Smooth muscle cell (in vitro differentiated cells): ENCODE data around the gene PPP1R12B. TPM values are rescaled to one million over a fixed set of nuclear protein-coding genes. Genes with fewer than 3 reads are reported as not detected.

Source experiments
- DNase-seq: peaks from one replicate; lab custom pipeline; 2025; ENCODE audit not compliant: unreplicated experiment; lab: John Stamatoyannopoulos, UW
- H2AFZ ChIP-seq: fragments of 200-600 bp; sonication (generic); 2 replicates; pipeline ENCODE4 v1.6.0; 2016; ENCODE audit warnings: antibody characterized with exemption, low read depth, mild to moderate bottlenecking
- H3F3A ChIP-seq: fragments of 200-600 bp; sonication (generic); 2 replicates; pipeline ENCODE4 v1.6.0; 2017; ENCODE audit warnings: antibody characterized with exemption, low read depth
- H3K27ac ChIP-seq: fragments of 200-600 bp; sonication (generic); 2 replicates; pipeline ENCODE4 v1.5.1; 2016; ENCODE audit warnings: low read depth, mild to moderate bottlenecking
- H3K27me3 ChIP-seq: fragments of 200-600 bp; sonication (generic); 2 replicates; pipeline ENCODE4 v1.6.1; 2016; ENCODE audit warnings: low read depth, mild to moderate bottlenecking
- H3K36me3 ChIP-seq: fragments of 200-600 bp; sonication (generic); 2 replicates; pipeline ENCODE4 v1.5.1; 2016; ENCODE audit warnings: low read depth
- H3K4me1 ChIP-seq: fragments of 200-600 bp; sonication (generic); 2 replicates; pipeline ENCODE4 v1.5.1; 2016; ENCODE audit warnings: low read depth
- H3K4me2 ChIP-seq: fragments of 200-600 bp; sonication (generic); 2 replicates; pipeline ENCODE4 v1.6.0; 2016; ENCODE audit warnings: mild to moderate bottlenecking
- H3K4me3 ChIP-seq: fragments of 200-600 bp; sonication (generic); 2 replicates; pipeline ENCODE4 v1.5.1; 2016; ENCODE audit warnings: mild to moderate bottlenecking
- H3K79me2 ChIP-seq: fragments of 200-600 bp; sonication (generic); 2 replicates; pipeline ENCODE4 v1.6.0; 2016; ENCODE audit warnings: low read depth, mild to moderate bottlenecking
- H3K9ac ChIP-seq: fragments of 200-600 bp; sonication (generic); 2 replicates; pipeline ENCODE4 v1.6.0; 2016; ENCODE audit warnings: low read depth
- H3K9me3 ChIP-seq: fragments of 200-600 bp; sonication (generic); replicated peaks from 2 replicates; pipeline ENCODE4 v1.5.1; 2016; ENCODE audit warnings: low read depth
- H4K20me1 ChIP-seq: fragments of 200-600 bp; sonication (generic); 2 replicates; pipeline ENCODE4 v1.6.0; 2016; ENCODE audit warnings: low read depth
- CTCF ChIP-seq: fragments of 200-600 bp; sonication (generic); IDR thresholded peaks from 2 replicates; pipeline ENCODE4 v1.5.1; 2017; ENCODE audit warnings: borderline replicate concordance, mild to moderate bottlenecking, antibody characterized with exemption; ENCODE audit not compliant: insufficient read depth, poor library complexity, severe bottlenecking
- WGBS: methylation state at CpG from one replicate; pipeline ENCODE4 v1.1.7; 2016; ENCODE audit warnings: low lambda C conversion rate; 5-methylcytosine and 5-hydroxymethylcytosine counted together
- polyA plus RNA-seq: library from polyadenylated mRNA; unstranded; fragments of >200 nt; fragmentation: Nextera tagmentation; extraction: Ambion mirVana; gene quantifications from 2 replicates; pipeline ENCODE4 v1.2.1, GENCODE V29; 2016
- total RNA-seq: library from RNA; depleted of rRNA; stranded (reverse); fragments of >200 nt; gene quantifications from 2 replicates; pipeline ENCODE4 v1.2.3, GENCODE V29; 2014

The PPP1R12B gene
- total and polyA plus RNA-seq, 2 experiments from 2014 or later = 2.8 to 6.7 TPM

GRCh38 chr1:202306535-202307345 lies 41.8 kb upstream of the PPP1R12B start:
- Histone ChIP-seq H3K36me3 (no peaks in the 10 kb centered on the region), H2AFZ (no peak overlapping the region), H3K4me1 (no peaks in the 10 kb centered on the region), H3K27ac (no peak overlapping the region), H3K79me2 (no peaks in the 10 kb centered on the region), H3K27me3 (no peaks in the 10 kb centered on the region), H4K20me1 (no peaks in the 10 kb centered on the region), H3K4me2 (no peak overlapping the region), H3K4me3 (no peak overlapping the region), H3K9me3 (no peaks in the 10 kb centered on the region), H3F3A (no peaks in the 10 kb centered on the region), H3K9ac (no peak overlapping the region)
- no peak for DNase-seq
- WGBS = 92% methylated on average over 9 of the region's 9 CpGs
- TF ChIP-seq CTCF = no peak

- H3K27ac ChIP-seq = no peak overlapping the region
- H3K4me3 ChIP-seq = no peak overlapping the region
- H3F3A ChIP-seq = no peaks in the 10 kb centered on the region
- H3K27me3 ChIP-seq = no peaks in the 10 kb centered on the region
- no peak overlapping the region for H3K9ac ChIP-seq
- H3K79me2 ChIP-seq = no peaks in the 10 kb centered on the region
- H3K4me1 ChIP-seq = no peaks in the 10 kb centered on the region
- TF ChIP-seq CTCF = no peak
- no peak overlapping the region for H3K4me2 ChIP-seq
- no peak overlapping the region for H2AFZ ChIP-seq
- no peak for DNase-seq
- H3K36me3 ChIP-seq = no peaks in the 10 kb centered on the region
- H3K9me3 ChIP-seq = no peaks in the 10 kb centered on the region
- H4K20me1 ChIP-seq = no peaks in the 10 kb centered on the region
Observed at GRCh38 chr1:202310071-202310725, 38.3 kb upstream of the PPP1R12B start.

- Histone ChIP-seq H3K4me1 (no peaks in the 10 kb centered on the region), H3K27me3 (no peaks in the 10 kb centered on the region), H3K9me3 (no peaks in the 10 kb centered on the region), H3F3A (no peaks in the 10 kb centered on the region), H3K4me3 (no peak overlapping the region), H3K9ac (no peak overlapping the region), H3K27ac (no peak overlapping the region), H4K20me1 (no peaks in the 10 kb centered on the region), H3K4me2 (no peak overlapping the region), H3K36me3 (no peaks in the 10 kb centered on the region), H2AFZ (no peak overlapping the region), H3K79me2 (no peaks in the 10 kb centered on the region)
- DNase-seq = no peak
- 99% methylated on average over 3 of the region's 3 CpGs for WGBS
- no peak for TF ChIP-seq CTCF
Observed at GRCh38 chr1:202310746-202311145, 37.8 kb upstream of the PPP1R12B start.
